Keratinocyte (primary cell): ENCODE results near the gene TBC1D8B.

Source experiments
- CTCF ChIP-seq, 3 experiments: IDR thresholded peaks in 1 of 3; conservative IDR thresholded peaks in 1 of 3; optimal IDR thresholded peaks in 1 of 3; 2 replicates in 2 of 3; 3 replicates in 1 of 3; pipeline versions ENCODE3 to v1.5.1; 2011; ENCODE audit warnings: low read length in 3 of 3, mild to moderate bottlenecking in 3 of 3, moderate library complexity in 2 of 3, control low read depth in 1 of 3, inconsistent platforms in 1 of 3; ENCODE audit not compliant: insufficient read depth in 2 of 3; ENCODE audit errors: extremely low read depth in 1 of 3
- EZH2 ChIP-seq: IDR thresholded peaks from one replicate; pipeline ENCODE4 v1.6.1; 2012; ENCODE audit warnings: inconsistent platforms, mild to moderate bottlenecking, low read length, moderate library complexity

- no peak for TF ChIP-seq CTCF (optimal IDR thresholded peaks at IDR 0.05 in 1 of 3, IDR thresholded peaks at IDR 0.05 in 1 of 3, conservative IDR thresholded peaks at IDR 0.05 in 1 of 3; ENCODE audit: extremely low read depth in 1 of 3, insufficient read depth in 2 of 3, low read length in 3 of 3)
- no peak for TF ChIP-seq EZH2
Measured at GRCh38 chrX:106891762-106892460, 89.4 kb downstream of the TBC1D8B start.
